NCI-H2029 (cell line): ENCODE results near the gene INPPL1.

ENCODE experiments used
- DNase-seq: peaks from one replicate; lab custom pipeline; 2025; lab: John Stamatoyannopoulos, UW

Gene INPPL1

GRCh38 chr11:72218251-72218745 is 6.3 kb upstream of the INPPL1 start:
- no peak for DNase-seq

GRCh38 chr11:72220696-72221363 is 3.7 kb upstream of the INPPL1 start:
- DNase-seq: no peak

- DNase-seq: no peak
These were observed 3.0 kb upstream of the INPPL1 start for GRCh38 chr11:72221386-72222075.

GRCh38 chr11:72222106-72222891 is 2.3 kb upstream of the INPPL1 start:
- no peak for DNase-seq

- DNase-seq: peak; percentile 96
These were observed 1.5 kb upstream of the INPPL1 start for GRCh38 chr11:72222907-72223614.

GRCh38 chr11:72223615-72224563 is 678 bp upstream of the INPPL1 start:
- DNase-seq: peak; percentile 32

GRCh38 chr11:72225411-72225951 is 914 bp downstream of the INPPL1 start:
- DNase-seq: no peak

GRCh38 chr11:72226701-72227100 is 2.1 kb downstream of the INPPL1 start:
- no peak for DNase-seq

- peak; percentile 93 for DNase-seq
These were observed 3.0 kb downstream of the INPPL1 start for GRCh38 chr11:72227316-72228228.

GRCh38 chr11:72228229-72228843 is 3.8 kb downstream of the INPPL1 start:
- DNase-seq: no peak

- no peak for DNase-seq
These were observed 4.3 kb downstream of the INPPL1 start for GRCh38 chr11:72228844-72229231.

- no peak for DNase-seq
These were observed 4.9 kb downstream of the INPPL1 start for GRCh38 chr11:72229336-72229924.

- DNase-seq: no peak
These were observed 5.6 kb downstream of the INPPL1 start for GRCh38 chr11:72229925-72230763.

- no peak for DNase-seq
These were observed 6.3 kb downstream of the INPPL1 start for GRCh38 chr11:72230764-72231365.

GRCh38 chr11:72231396-72232259 is 7.1 kb downstream of the INPPL1 start:
- no peak for DNase-seq

- DNase-seq: no peak
These were observed 7.9 kb downstream of the INPPL1 start for GRCh38 chr11:72232260-72233055.
